Lower leg skin (tissue), 4 donors: ENCODE measurements around the gene SLC37A2. TPM values are rescaled to one million over a fixed set of nuclear protein-coding genes. Genes with fewer than 3 reads are reported as not detected.

Experiments used
- total RNA-seq, 4 donors: library from RNA; depleted of rRNA; stranded (reverse); fragments of >200 nt; gene quantifications; one replicate each; pipeline ENCODE4 v1.1.0, GENCODE V29; 2016

SLC37A2 gene
- total RNA-seq, 4 donors from 2014 or later, result 137 to 334 (median 238) TPM

Other genes starting within 250 kb of the SLC37A2 start
- 1 to 10 TPM; 1.9 to 5.3 (median 3.3) TPM for gene ROBO3, start 197.9 kb upstream of the SLC37A2 start, total RNA-seq
- 10 to 100 TPM in 2 of 4 donors, 1 to 10 TPM in 2; 5.6 to 18.1 (median 12.0) TPM for gene ROBO4, start 165.4 kb upstream of the SLC37A2 start, total RNA-seq
- not detected for gene HEPN1, start 144.1 kb upstream of the SLC37A2 start, total RNA-seq
- gene HEPACAM, start 127.3 kb upstream of the SLC37A2 start, total RNA-seq, result 1 to 10 TPM in 1 of 4 donors, under 1 TPM in 2, not detected in 1; 0.06 to 1.9 (median 0.97) TPM
- gene CCDC15, start 109.1 kb upstream of the SLC37A2 start, total RNA-seq, result 1 to 10 TPM; 2.1 to 4.2 (median 2.9) TPM
- 10 to 100 TPM in 3 of 4 donors, 1 to 10 TPM in 1; 8.6 to 17.1 (median 13.6) TPM for gene TMEM218, start 48.3 kb downstream of the SLC37A2 start, total RNA-seq
- 1 to 10 TPM; 1.5 to 4.6 (median 2.8) TPM for gene PKNOX2, start 101.4 kb downstream of the SLC37A2 start, total RNA-seq